Keratinocyte (primary cell): ENCODE measurements around the gene EHMT1.

ENCODE experiments used
- EZH2 ChIP-seq: IDR thresholded peaks from one replicate; pipeline ENCODE4 v1.6.1; 2012; ENCODE audit warnings: inconsistent platforms, mild to moderate bottlenecking, low read length, moderate library complexity
- TF ChIP-seq, protein P1 (sequence below), 3 experiments: IDR thresholded peaks in 1 of 3; conservative IDR thresholded peaks in 1 of 3; optimal IDR thresholded peaks in 1 of 3; 2 replicates in 2 of 3; 3 replicates in 1 of 3; pipeline versions ENCODE3 to v1.5.1; 2011; ENCODE audit warnings: low read length in 3 of 3, mild to moderate bottlenecking in 3 of 3, moderate library complexity in 2 of 3, control low read depth in 1 of 3, inconsistent platforms in 1 of 3; ENCODE audit not compliant: insufficient read depth in 2 of 3; ENCODE audit errors: extremely low read depth in 1 of 3

DNA sequence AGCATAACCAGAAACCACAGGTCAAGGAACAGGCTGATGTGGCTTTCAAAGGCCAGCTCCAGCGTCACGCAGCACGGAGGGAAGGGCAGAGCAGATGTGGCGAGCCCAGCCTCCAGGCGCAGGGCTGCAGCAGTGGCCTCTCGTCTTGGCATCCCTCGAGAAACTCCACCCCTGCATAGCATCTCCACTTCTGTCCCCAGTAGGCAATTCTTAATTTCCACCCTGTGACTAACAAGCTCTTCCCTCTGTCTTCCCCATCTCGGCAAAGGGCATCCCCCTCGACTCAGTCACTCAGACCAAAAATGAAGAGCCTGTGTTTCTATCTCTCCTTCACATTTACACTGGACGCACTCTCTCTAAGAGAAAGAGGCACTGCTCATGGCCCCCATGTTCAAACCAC is 257.0 kb downstream of the EHMT1 start:
- TF ChIP-seq, protein P1, sequence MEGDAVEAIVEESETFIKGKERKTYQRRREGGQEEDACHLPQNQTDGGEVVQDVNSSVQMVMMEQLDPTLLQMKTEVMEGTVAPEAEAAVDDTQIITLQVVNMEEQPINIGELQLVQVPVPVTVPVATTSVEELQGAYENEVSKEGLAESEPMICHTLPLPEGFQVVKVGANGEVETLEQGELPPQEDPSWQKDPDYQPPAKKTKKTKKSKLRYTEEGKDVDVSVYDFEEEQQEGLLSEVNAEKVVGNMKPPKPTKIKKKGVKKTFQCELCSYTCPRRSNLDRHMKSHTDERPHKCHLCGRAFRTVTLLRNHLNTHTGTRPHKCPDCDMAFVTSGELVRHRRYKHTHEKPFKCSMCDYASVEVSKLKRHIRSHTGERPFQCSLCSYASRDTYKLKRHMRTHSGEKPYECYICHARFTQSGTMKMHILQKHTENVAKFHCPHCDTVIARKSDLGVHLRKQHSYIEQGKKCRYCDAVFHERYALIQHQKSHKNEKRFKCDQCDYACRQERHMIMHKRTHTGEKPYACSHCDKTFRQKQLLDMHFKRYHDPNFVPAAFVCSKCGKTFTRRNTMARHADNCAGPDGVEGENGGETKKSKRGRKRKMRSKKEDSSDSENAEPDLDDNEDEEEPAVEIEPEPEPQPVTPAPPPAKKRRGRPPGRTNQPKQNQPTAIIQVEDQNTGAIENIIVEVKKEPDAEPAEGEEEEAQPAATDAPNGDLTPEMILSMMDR (optimal IDR thresholded peaks at IDR 0.05 in 1 of 3, IDR thresholded peaks at IDR 0.05 in 1 of 3, conservative IDR thresholded peaks at IDR 0.05 in 1 of 3; ENCODE audit: extremely low read depth in 1 of 3, insufficient read depth in 2 of 3, low read length in 3 of 3), result no peak
- no peak for TF ChIP-seq EZH2
